GM21717 (cell line): Measurements from ENCODE around the gene OR2S2.

Experiments used
- ATAC-seq: cut with Tn5 transposase; IDR thresholded peaks from one replicate; pipeline ENCODE4 v1.9.1; 2021; ENCODE audit warnings: mild to moderate bottlenecking, moderate library complexity; ENCODE audit not compliant: unreplicated experiment

Gene OR2S2

DNA sequence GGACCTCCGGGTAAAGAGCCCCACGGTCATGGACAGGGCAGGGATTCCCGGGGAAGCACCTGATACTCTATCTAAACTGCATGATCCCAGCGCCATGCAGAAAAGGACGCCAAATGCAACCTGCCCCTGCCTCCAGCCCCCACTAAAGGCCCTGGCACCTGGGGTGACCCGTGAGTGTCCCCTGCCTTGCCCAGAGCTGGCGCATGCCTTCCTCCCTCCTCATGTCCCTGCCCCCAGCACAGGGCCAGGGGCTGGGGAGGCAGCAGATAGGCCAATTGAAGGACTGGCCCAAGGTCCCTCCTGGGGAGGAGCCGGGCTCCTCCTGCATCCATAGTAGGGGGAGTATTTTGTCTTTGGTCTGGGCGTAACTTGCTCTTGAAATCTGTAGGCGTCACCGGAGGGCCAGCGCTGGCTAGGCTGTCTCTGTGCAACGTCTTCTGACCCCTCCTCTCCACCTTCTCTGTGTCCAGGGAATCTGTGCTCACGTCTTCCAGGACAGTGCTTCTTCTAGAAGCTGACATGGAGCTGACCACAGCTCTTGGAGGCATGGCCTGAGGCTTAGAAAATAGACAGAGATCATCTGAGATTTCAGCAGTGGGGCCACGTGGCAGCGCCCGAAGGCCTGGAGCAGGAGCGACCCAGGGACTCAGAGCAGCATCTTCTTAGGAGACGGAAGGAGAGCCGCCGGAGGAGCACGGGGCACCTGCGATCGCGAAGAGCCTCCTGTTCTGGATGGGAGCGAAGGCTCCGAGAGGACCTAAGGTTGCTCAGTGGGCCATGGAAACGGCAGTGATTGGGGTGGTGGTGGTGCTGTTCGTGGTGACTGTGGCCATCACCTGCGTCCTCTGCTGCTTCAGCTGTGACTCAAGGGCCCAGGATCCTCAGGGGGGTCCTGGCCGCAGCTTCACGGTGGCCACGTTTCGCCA is 48.0 kb downstream of the OR2S2 start:
- ATAC-seq: no peak

DNA sequence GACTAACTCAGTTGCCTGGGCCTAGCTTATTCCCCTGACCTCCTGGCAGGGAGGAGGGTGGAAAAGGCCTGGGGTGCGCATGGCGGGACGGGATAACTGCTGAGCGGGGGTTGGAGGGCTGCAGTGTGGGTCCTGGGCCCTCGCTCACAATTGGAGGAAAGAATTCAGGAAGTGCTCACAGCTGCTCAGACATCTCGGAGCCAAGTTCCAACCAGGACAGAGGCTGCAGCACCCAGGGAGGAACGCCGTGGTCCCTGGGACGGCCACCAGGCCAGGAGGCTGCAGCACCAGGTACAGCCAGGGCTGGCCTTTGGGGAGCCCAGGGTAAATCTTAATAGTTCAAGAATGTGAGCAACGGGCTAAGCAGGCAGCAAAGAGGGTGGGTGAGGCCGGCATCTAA is 48.7 kb downstream of the OR2S2 start, which contains the start of gene SPAAR:
SPAAR (plus strand) TSS at position 217 of the 400 bp plus-strand sequence. CDS start 974 bp downstream, outside the sequence.
- no peak for ATAC-seq

DNA sequence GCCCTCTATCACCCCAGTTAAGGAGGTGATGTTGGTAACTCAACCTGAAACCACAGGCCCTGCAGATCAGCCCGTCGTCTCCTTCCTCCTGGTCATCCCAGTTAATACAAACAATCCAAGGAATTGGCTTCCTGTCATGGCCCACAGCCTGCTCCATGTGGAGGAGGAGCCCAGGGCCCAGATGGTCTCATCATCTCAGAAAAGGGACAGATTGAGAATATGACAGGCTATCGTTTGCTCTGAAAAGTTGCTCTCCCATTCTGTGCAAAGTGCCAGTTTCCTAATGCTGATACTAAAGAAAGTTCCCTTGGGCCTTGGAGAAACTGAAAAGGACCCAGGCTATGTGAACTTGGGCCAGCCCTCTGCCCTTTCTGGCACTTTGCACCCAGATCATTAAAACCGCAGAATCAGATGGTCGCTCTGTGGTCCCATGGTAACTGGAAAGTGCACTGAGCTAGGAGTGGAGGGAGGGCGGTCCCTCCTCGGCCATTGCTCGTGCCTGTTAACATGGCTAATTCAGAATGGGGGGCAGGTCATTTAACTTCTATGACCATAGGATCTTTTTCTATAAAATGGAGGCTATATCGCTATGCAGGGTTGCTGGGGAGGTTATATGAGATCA is 49.3 kb downstream of the OR2S2 start:
- ATAC-seq: no peak

DNA sequence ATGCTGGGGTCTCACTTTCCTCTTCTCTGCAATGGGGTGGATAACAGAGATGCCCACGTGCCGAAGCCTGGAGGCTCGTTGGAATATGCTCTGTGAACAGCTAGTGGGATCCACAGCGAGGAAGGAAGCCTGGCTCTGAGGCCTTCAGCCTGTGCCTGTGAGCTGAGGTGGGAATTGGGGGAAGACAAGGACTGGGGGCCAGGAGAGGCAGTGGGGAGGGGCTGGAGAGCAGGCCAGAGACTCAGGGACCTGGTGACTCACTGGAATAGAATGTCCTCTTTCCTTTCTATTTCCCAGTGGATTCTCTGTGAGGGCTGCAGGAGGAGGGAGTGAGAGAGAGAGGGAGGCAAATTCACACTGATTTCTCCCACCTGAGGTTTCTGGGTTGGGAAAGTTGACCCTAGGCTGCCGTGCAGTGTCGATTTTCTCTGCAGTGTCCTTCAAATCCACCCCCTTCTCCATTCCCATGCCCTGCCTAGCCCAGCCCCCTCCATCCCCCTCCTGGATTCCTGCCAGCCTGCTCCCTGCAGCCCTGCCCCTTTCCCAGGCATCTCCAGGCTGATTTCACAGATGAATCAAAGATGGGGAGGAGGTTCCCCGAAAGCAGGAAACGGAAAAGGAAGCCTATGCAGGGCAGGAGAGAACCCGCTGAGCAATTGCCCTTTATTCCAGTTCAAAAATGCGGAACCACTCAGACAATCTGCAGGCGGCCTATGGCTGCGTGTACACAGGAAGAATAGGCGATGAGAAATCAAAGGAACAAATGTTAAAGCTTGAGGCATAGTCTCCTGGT is 50.0 kb downstream of the OR2S2 start:
- ATAC-seq: no peak
